HCT116 (cell line): ENCODE measurements around the gene SLC35F3. TPM values are rescaled to one million over a fixed set of nuclear protein-coding genes. Genes with fewer than 3 reads are reported as not detected.

Experiments
- ATAC-seq: fragments of 200-7000 bp; cut with Tn5 transposase; 2 replicates; pipeline ENCODE4 v1.9.1; 2020; ENCODE audit warnings: mild to moderate bottlenecking, moderate library complexity
- BruUV-seq: library from RNA; stranded (reverse); fragments of 400-500 nt; replicated peaks from 2 replicates; lab custom pipeline; 2021; lab: Mats Ljungman, UMichigan
- CTCF ChIA-PET: fragments of 300-600 bp; sonication (Branson Sonifier 250); formaldehyde crosslinking; loops from one replicate; lab custom pipeline; 2021; ENCODE audit warnings: antibody characterized with exemption; lab: Charles Lee
- POLR2A ChIA-PET: fragments of 300-600, 350-600 bp; sonication (Branson Sonifier 250); formaldehyde crosslinking; loops from one replicate; lab custom pipeline; 2021; ENCODE audit warnings: antibody characterized with exemption; lab: Charles Lee
- RAD21 ChIA-PET, 2 experiments: fragments of 300-600 bp; sonication (Branson Sonifier 250); formaldehyde crosslinking; loops; one replicate each; lab custom pipeline; 2023; ENCODE audit warnings: low total read pairs in 2 of 2; ENCODE audit not compliant: uncharacterized antibody in 2 of 2, unreplicated experiment in 2 of 2, low non-redundant PET in 1 of 2; lab: Charles Lee
- DNase-seq: peaks from one replicate; pipeline ENCODE4 v3.0.0-alpha.2; 2010; ENCODE audit warnings: low read depth, low spot score
- H2AFZ ChIP-seq: fragments of 200-600 bp; shearing (Covaris generic), sonication (generic); 2 replicates; pipeline ENCODE4 v1.6.1; 2017; ENCODE audit warnings: low read depth, mixed run types, mixed read lengths, antibody characterized with exemption, low read length; ENCODE audit not compliant: poor library complexity, severe bottlenecking
- H3K27ac ChIP-seq: 2 replicates; pipeline ENCODE4 v1.5.1; 2012; ENCODE audit warnings: low read depth, low read length
- H3K27me3 ChIP-seq: fragments of 200-600 bp; sonication (generic); 2 replicates; pipeline ENCODE4 v1.6.1; 2016; ENCODE audit warnings: mixed run types, low read length, mixed read lengths; ENCODE audit not compliant: insufficient read depth
- H3K36me3 ChIP-seq, 2 experiments: fragments of 200-500 bp in 1 of 2; fragments of 200-600 bp in 1 of 2; sonication (Bioruptor generic) in 1 of 2; sonication (generic) in 1 of 2; 2 replicates each; pipeline versions ENCODE4 v1.5.1 to v1.6.1; 2014 to 2016; ENCODE audit warnings: low read length in 2 of 2, inconsistent platforms in 1 of 2, mixed read lengths in 1 of 2, mixed run types in 1 of 2; ENCODE audit not compliant: insufficient read depth in 2 of 2, control insufficient read depth in 1 of 2
- H3K4me1 ChIP-seq, 2 experiments: fragments of 200-600 bp in 1 of 2; sonication (generic) in 1 of 2; 2 replicates each; pipeline versions ENCODE4 v1.5.1 to v1.6.1; 2012 to 2017; ENCODE audit warnings: low read length in 2 of 2, inconsistent platforms in 1 of 2, mild to moderate bottlenecking in 1 of 2, mixed read lengths in 1 of 2, mixed run types in 1 of 2, moderate library complexity in 1 of 2; ENCODE audit not compliant: insufficient read depth in 2 of 2, control insufficient read depth in 1 of 2
- H3K4me2 ChIP-seq: fragments of 200-600 bp; sonication (generic); 2 replicates; pipeline ENCODE4 v1.6.1; 2017; ENCODE audit warnings: mixed run types, low read length, mixed read lengths
- H3K4me3 ChIP-seq, 2 experiments: fragments of 200-600 bp in 1 of 2; sonication (generic) in 1 of 2; replicated peaks in 1 of 2; 2 replicates each; pipeline ENCODE4 v1.5.1; 2011 to 2016; ENCODE audit warnings: low read length in 2 of 2, control low read depth in 1 of 2, low read depth in 1 of 2, mild to moderate bottlenecking in 1 of 2, mixed read lengths in 1 of 2, mixed run types in 1 of 2
- H3K79me2 ChIP-seq: fragments of 200-600 bp; sonication (generic); 2 replicates; pipeline ENCODE4 v1.6.1; 2017; ENCODE audit warnings: mild to moderate bottlenecking, mixed run types, low read length, moderate library complexity, mixed read lengths; ENCODE audit not compliant: insufficient read depth
- H3K9ac ChIP-seq: fragments of 200-600 bp; sonication (generic); 2 replicates; pipeline ENCODE4 v1.6.1; 2016; ENCODE audit warnings: low read length, mixed read lengths
- H3K9me2 ChIP-seq: fragments of 200-600 bp; sonication (generic), shearing (Covaris generic); 2 replicates; pipeline ENCODE4 v1.6.1; 2017; ENCODE audit warnings: mixed run types, mild to moderate bottlenecking, moderate library complexity; ENCODE audit not compliant: insufficient read depth
- H3K9me3 ChIP-seq, 2 experiments: fragments of 200-500 bp in 1 of 2; fragments of 200-600 bp in 1 of 2; sonication (Bioruptor generic) in 1 of 2; sonication (generic) in 1 of 2; 2 replicates each; pipeline ENCODE4 v1.6.1; 2014 to 2017; ENCODE audit warnings: low read length in 2 of 2, mixed read lengths in 2 of 2, inconsistent platforms in 1 of 2, low read depth in 1 of 2, mild to moderate bottlenecking in 1 of 2, mixed run types in 1 of 2, moderate library complexity in 1 of 2; ENCODE audit not compliant: control insufficient read depth in 1 of 2, insufficient read depth in 1 of 2
- H4K20me1 ChIP-seq: fragments of 200-600 bp; sonication (generic), shearing (Covaris generic); 2 replicates; pipeline ENCODE4 v1.6.1; 2017; ENCODE audit warnings: mixed run types, mild to moderate bottlenecking, moderate library complexity; ENCODE audit not compliant: insufficient read depth
- EGR1 ChIP-seq: IDR thresholded peaks from 2 replicates; pipeline ENCODE4 v1.6.1; 2012; ENCODE audit warnings: low read depth
- ELF1 ChIP-seq: IDR thresholded peaks from 2 replicates; pipeline ENCODE4 v1.6.1; 2012; ENCODE audit warnings: low read depth, borderline replicate concordance
- JUND ChIP-seq: IDR thresholded peaks from 2 replicates; pipeline ENCODE4 v1.6.1; 2012
- RAD21 ChIP-seq: IDR thresholded peaks from 2 replicates; pipeline ENCODE4 v1.6.1; 2012; ENCODE audit warnings: low read depth, mild to moderate bottlenecking
- YY1 ChIP-seq: IDR thresholded peaks from 2 replicates; pipeline ENCODE4 v1.6.1; 2011; ENCODE audit warnings: low read length, low read depth, moderate library complexity, mild to moderate bottlenecking; ENCODE audit not compliant: insufficient replicate concordance; ENCODE audit errors: extremely low read depth
- intact Hi-C: fragments of 100-400 bp; cut with micrococcal nuclease; formaldehyde crosslinking; loops from 2 replicates; pipeline ENCODE4 v1.10.0; 2022
- total RNA-seq: library from RNA; stranded (reverse); gene quantifications from one replicate; pipeline ENCODE4 v1.2.1, GENCODE V29; 2021; ENCODE audit not compliant: unreplicated experiment
- TF ChIP-seq, protein P1 (sequence below), 3 experiments: fragments of 200-600 bp in 1 of 3; sonication (generic) in 1 of 3; IDR thresholded peaks in 2 of 3; conservative IDR thresholded peaks in 1 of 3; 2 replicates each; pipeline ENCODE4 v1.5.1; 2012 to 2017; ENCODE audit warnings: low read depth in 2 of 3, low read length in 2 of 3, antibody characterized with exemption in 1 of 3, borderline replicate concordance in 1 of 3, control low read depth in 1 of 3, mild to moderate bottlenecking in 1 of 3, mixed read lengths in 1 of 3, mixed run types in 1 of 3, moderate library complexity in 1 of 3; ENCODE audit not compliant: insufficient read depth in 1 of 3
- TF ChIP-seq, protein P2 (sequence below): IDR thresholded peaks from 2 replicates; pipeline ENCODE4 v1.6.1; 2012; ENCODE audit warnings: low read depth
- TF ChIP-seq, protein P3 (sequence below): IDR thresholded peaks from 2 replicates; pipeline ENCODE4 v1.6.1; 2012
- TF ChIP-seq, protein P4 (sequence below): IDR thresholded peaks from 2 replicates; pipeline ENCODE4 v1.6.1; 2011; ENCODE audit warnings: mild to moderate bottlenecking, low read length, moderate library complexity; ENCODE audit not compliant: insufficient replicate concordance; ENCODE audit errors: extremely low read depth

Gene SLC35F3
- total RNA-seq, 1 experiment from 2014 or later: 6.4 TPM

DNA sequence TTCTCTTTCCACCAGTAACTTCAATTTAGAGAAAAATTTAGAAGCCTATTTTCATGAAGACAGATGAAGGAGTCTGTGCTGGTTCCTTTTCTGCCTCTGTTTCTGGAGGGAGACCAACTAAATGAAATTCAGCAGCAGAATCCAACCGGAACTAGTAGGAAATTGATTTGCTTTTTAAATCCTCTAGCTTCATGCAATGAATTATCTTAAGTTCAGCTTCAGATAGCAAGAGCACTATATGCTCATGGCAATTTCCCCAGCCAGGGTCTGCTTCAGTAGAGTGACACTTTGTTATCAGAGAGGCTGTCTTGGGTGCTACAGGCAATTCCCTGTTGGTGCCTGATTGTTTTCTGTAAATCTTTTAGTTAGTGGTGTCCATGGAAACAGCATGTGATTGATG, 189.7 kb downstream of the SLC35F3 start:
- Histone ChIP-seq H3K9ac (no peak overlapping the region), H3K36me3 (no peaks in the 10 kb centered on the region)
- CTCF ChIA-PET: no interaction called here

More for the DNA sequence above, 189.7 kb downstream of the SLC35F3 start:
- BruUV-seq: no TSS peak
- ChIA-PET RAD21 (no interaction called here), POLR2A (no interaction called here)
- Histone ChIP-seq H2AFZ (no peak overlapping the region), H3K27ac (no peak overlapping the region), H3K9me3 (no peaks in the 10 kb centered on the region; a peak in 2 of 4 replicates), H3K4me3 (no peak overlapping the region), H3K4me2 (no peak overlapping the region), H3K27me3 (no peaks in the 10 kb centered on the region), H3K4me1 (no peaks in the 10 kb centered on the region), H4K20me1 (no peaks in the 10 kb centered on the region), H3K79me2 (peaks cover 4% of the 10 kb centered on the region; the same call in 1 of the 2 replicates), H3K9me2 (no peaks in the 10 kb centered on the region)
- TF ChIP-seq, protein P1, sequence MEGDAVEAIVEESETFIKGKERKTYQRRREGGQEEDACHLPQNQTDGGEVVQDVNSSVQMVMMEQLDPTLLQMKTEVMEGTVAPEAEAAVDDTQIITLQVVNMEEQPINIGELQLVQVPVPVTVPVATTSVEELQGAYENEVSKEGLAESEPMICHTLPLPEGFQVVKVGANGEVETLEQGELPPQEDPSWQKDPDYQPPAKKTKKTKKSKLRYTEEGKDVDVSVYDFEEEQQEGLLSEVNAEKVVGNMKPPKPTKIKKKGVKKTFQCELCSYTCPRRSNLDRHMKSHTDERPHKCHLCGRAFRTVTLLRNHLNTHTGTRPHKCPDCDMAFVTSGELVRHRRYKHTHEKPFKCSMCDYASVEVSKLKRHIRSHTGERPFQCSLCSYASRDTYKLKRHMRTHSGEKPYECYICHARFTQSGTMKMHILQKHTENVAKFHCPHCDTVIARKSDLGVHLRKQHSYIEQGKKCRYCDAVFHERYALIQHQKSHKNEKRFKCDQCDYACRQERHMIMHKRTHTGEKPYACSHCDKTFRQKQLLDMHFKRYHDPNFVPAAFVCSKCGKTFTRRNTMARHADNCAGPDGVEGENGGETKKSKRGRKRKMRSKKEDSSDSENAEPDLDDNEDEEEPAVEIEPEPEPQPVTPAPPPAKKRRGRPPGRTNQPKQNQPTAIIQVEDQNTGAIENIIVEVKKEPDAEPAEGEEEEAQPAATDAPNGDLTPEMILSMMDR (IDR thresholded peaks at IDR 0.05 in 2 of 3, conservative IDR thresholded peaks at IDR 0.05 in 1 of 3; ENCODE audit: borderline replicate concordance in 1 of 3, insufficient read depth in 1 of 3, low read depth in 2 of 3, low read length in 2 of 3): no peak
- TF ChIP-seq YY1 (no peak), ELF1 (no peak), RAD21 (no peak), JUND (no peak), EGR1 (no peak)
- TF ChIP-seq, protein P2, sequence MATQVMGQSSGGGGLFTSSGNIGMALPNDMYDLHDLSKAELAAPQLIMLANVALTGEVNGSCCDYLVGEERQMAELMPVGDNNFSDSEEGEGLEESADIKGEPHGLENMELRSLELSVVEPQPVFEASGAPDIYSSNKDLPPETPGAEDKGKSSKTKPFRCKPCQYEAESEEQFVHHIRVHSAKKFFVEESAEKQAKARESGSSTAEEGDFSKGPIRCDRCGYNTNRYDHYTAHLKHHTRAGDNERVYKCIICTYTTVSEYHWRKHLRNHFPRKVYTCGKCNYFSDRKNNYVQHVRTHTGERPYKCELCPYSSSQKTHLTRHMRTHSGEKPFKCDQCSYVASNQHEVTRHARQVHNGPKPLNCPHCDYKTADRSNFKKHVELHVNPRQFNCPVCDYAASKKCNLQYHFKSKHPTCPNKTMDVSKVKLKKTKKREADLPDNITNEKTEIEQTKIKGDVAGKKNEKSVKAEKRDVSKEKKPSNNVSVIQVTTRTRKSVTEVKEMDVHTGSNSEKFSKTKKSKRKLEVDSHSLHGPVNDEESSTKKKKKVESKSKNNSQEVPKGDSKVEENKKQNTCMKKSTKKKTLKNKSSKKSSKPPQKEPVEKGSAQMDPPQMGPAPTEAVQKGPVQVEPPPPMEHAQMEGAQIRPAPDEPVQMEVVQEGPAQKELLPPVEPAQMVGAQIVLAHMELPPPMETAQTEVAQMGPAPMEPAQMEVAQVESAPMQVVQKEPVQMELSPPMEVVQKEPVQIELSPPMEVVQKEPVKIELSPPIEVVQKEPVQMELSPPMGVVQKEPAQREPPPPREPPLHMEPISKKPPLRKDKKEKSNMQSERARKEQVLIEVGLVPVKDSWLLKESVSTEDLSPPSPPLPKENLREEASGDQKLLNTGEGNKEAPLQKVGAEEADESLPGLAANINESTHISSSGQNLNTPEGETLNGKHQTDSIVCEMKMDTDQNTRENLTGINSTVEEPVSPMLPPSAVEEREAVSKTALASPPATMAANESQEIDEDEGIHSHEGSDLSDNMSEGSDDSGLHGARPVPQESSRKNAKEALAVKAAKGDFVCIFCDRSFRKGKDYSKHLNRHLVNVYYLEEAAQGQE: no peak
- TF ChIP-seq, protein P3, sequence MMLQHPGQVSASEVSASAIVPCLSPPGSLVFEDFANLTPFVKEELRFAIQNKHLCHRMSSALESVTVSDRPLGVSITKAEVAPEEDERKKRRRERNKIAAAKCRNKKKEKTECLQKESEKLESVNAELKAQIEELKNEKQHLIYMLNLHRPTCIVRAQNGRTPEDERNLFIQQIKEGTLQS: no peak
- TF ChIP-seq, protein P4, sequence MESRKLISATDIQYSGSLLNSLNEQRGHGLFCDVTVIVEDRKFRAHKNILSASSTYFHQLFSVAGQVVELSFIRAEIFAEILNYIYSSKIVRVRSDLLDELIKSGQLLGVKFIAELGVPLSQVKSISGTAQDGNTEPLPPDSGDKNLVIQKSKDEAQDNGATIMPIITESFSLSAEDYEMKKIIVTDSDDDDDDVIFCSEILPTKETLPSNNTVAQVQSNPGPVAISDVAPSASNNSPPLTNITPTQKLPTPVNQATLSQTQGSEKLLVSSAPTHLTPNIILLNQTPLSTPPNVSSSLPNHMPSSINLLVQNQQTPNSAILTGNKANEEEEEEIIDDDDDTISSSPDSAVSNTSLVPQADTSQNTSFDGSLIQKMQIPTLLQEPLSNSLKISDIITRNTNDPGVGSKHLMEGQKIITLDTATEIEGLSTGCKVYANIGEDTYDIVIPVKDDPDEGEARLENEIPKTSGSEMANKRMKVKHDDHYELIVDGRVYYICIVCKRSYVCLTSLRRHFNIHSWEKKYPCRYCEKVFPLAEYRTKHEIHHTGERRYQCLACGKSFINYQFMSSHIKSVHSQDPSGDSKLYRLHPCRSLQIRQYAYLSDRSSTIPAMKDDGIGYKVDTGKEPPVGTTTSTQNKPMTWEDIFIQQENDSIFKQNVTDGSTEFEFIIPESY: no peak
- intact Hi-C loops: no loop called here
- DNase-seq (no peak), ATAC-seq (no peak)
